Neuronal stem cell (in vitro differentiated cells): ENCODE data around the gene PARP12.

Source experiments
- DNase-seq: peaks from one replicate; pipeline ENCODE4 v3.0.0-alpha.2; 2013; ENCODE audit warnings: low spot score
- H2AFZ ChIP-seq: one replicate; pipeline ENCODE4 v1.6.1; 2013; ENCODE audit warnings: mild to moderate bottlenecking, low read length, inconsistent platforms
- H2AK5ac ChIP-seq: 2 replicates; pipeline ENCODE4 v1.6.1; 2013; ENCODE audit warnings: low read depth, mild to moderate bottlenecking, inconsistent platforms, low read length, moderate library complexity, mixed read lengths
- H2BK120ac ChIP-seq: 2 replicates; pipeline ENCODE4 v1.6.1; 2013; ENCODE audit warnings: low read depth, mild to moderate bottlenecking, inconsistent platforms, low read length, moderate library complexity, mixed read lengths
- H2BK12ac ChIP-seq: one replicate; pipeline ENCODE4 v1.6.1; 2013; ENCODE audit warnings: low read length, inconsistent platforms
- H2BK15ac ChIP-seq: 2 replicates; pipeline ENCODE4 v1.6.1; 2013; ENCODE audit warnings: mild to moderate bottlenecking, low read length, inconsistent platforms, mixed read lengths
- H2BK5ac ChIP-seq: one replicate; pipeline ENCODE4 v1.6.1; 2013; ENCODE audit warnings: inconsistent platforms, mild to moderate bottlenecking, low read length, moderate library complexity
- H3K14ac ChIP-seq: one replicate; pipeline ENCODE4 v1.6.1; 2013; ENCODE audit warnings: low read length, inconsistent platforms
- H3K18ac ChIP-seq: 2 replicates; pipeline ENCODE4 v1.6.1; 2013; ENCODE audit warnings: low read length, inconsistent platforms
- H3K23ac ChIP-seq: 2 replicates; pipeline ENCODE4 v1.6.1; 2013; ENCODE audit warnings: low read depth, mild to moderate bottlenecking, mixed read lengths, low read length, inconsistent platforms; ENCODE audit not compliant: poor library complexity
- H3K27ac ChIP-seq: replicated peaks from 3 replicates; pipeline ENCODE4 v1.5.1; 2013; ENCODE audit warnings: low read length, inconsistent platforms
- H3K27me3 ChIP-seq, 3 experiments: 2 replicates each; pipeline ENCODE4 v1.6.1; 2013; ENCODE audit warnings: low read length in 3 of 3, mild to moderate bottlenecking in 2 of 3, inconsistent platforms in 1 of 3, low read depth in 1 of 3, mixed read lengths in 1 of 3, moderate library complexity in 1 of 3; ENCODE audit not compliant: control insufficient read depth in 3 of 3, insufficient read depth in 3 of 3
- H3K36me3 ChIP-seq, 2 donors: replicated peaks in 1 of 2; 2 replicates each; pipeline ENCODE4 v1.6.1; 2013; ENCODE audit warnings: low read length in 2 of 2; ENCODE audit not compliant: control insufficient read depth in 2 of 2, insufficient read depth in 2 of 2
- H3K4ac ChIP-seq: 2 replicates; pipeline ENCODE4 v1.6.1; 2013; ENCODE audit warnings: inconsistent platforms, mild to moderate bottlenecking, low read length, moderate library complexity
- H3K4me1 ChIP-seq, 2 donors: 1 replicate in 1 of 2; 2 replicates in 1 of 2; pipeline ENCODE4 v1.6.1; 2013; ENCODE audit warnings: low read length in 2 of 2, low read depth in 1 of 2; ENCODE audit not compliant: control insufficient read depth in 2 of 2, insufficient read depth in 1 of 2
- H3K4me2 ChIP-seq: one replicate; pipeline ENCODE4 v1.6.1; 2013; ENCODE audit warnings: mild to moderate bottlenecking, low read length, inconsistent platforms; ENCODE audit not compliant: insufficient read depth, poor library complexity, severe bottlenecking
- H3K4me3 ChIP-seq, 2 donors: 2 replicates each; pipeline ENCODE4 v1.5.1; 2013; ENCODE audit warnings: low read length in 2 of 2, mild to moderate bottlenecking in 2 of 2, inconsistent platforms in 1 of 2, moderate library complexity in 1 of 2
- H3K79me1 ChIP-seq: one replicate; pipeline ENCODE4 v1.6.1; 2013; ENCODE audit warnings: low read depth, mild to moderate bottlenecking, inconsistent platforms, low read length, moderate library complexity
- H3K9ac ChIP-seq: one replicate; pipeline ENCODE4 v1.6.1; 2013; ENCODE audit warnings: mild to moderate bottlenecking, low read depth, low read length, inconsistent platforms; ENCODE audit not compliant: poor library complexity
- H3K9me3 ChIP-seq, 2 donors: replicated peaks in 1 of 2; 2 replicates each; pipeline versions ENCODE3 to v1.6.1; 2013; ENCODE audit warnings: low read length in 2 of 2, mild to moderate bottlenecking in 2 of 2, inconsistent platforms in 1 of 2, low read depth in 1 of 2, mixed read lengths in 1 of 2, moderate library complexity in 1 of 2; ENCODE audit not compliant: control insufficient read depth in 2 of 2, insufficient read depth in 1 of 2
- H4K8ac ChIP-seq: one replicate; pipeline ENCODE4 v1.6.1; 2013; ENCODE audit warnings: low read depth, mild to moderate bottlenecking, inconsistent platforms, low read length, moderate library complexity
- H4K91ac ChIP-seq: one replicate; pipeline ENCODE4 v1.6.1; 2013; ENCODE audit warnings: low read length, low read depth, mild to moderate bottlenecking, inconsistent platforms; ENCODE audit not compliant: poor library complexity
- WGBS, 2 donors: extraction: QIAGEN DNeasy Blood & Tissue Kit; methylation state at CpG; one replicate each; pipeline ENCODE4 v1.1.7; 2013; ENCODE audit warnings: missing lambda C conversion rate in 2 of 2, mixed read lengths in 1 of 2; ENCODE audit not compliant: insufficient read length in 2 of 2, insufficient replicate concordance in 1 of 2; ENCODE audit errors: extremely low coverage in 2 of 2; 5-methylcytosine and 5-hydroxymethylcytosine counted together

Gene PARP12

DNA sequence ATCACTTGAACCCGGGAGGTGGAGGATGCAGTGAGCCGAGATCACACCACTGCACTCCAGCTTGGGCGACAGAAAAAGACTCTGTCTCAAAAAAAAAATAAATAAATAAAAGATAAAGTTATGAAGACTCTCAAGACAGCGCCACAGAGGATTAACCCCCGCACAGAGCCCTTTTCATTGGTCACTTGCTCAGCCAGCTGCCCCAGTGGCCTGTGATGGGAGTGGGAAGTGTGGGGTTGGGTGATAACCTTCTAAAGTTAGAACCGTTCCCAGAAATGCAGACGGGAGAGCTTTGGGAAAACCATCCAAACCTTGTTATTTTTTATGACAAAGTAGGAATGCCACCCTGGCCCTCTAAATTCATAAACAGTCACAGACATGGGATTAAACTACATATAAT is 57.4 kb downstream of the PARP12 start:
- H3K4me2 ChIP-seq: no peak overlapping the region
- no peak overlapping the region for H2BK15ac ChIP-seq
- no peak overlapping the region for H2BK12ac ChIP-seq
- no peak overlapping the region for H2BK120ac ChIP-seq
- no peak overlapping the region for H3K9ac ChIP-seq
- no peak overlapping the region for H3K4me3 ChIP-seq
- no peak overlapping the region for H2AFZ ChIP-seq
- no peaks in the 10 kb centered on the region for H3K79me1 ChIP-seq
- H3K36me3 ChIP-seq: no peaks in the 10 kb centered on the region
- no peak overlapping the region for H4K8ac ChIP-seq
- H3K27me3 ChIP-seq: no peaks in the 10 kb centered on the region
- H3K4me1 ChIP-seq: peaks cover 0 to 2% of the 10 kb centered on the region in 2 donors
- no CpG with 5 or more reads among the region's 7 CpGs for WGBS, 2 donors
- no peak for DNase-seq
- no peak overlapping the region for H2AK5ac ChIP-seq
- H3K27ac ChIP-seq: no peak overlapping the region
- no peak overlapping the region for H3K23ac ChIP-seq
- no peak overlapping the region for H3K18ac ChIP-seq
- H2BK5ac ChIP-seq: no peak overlapping the region
- H4K91ac ChIP-seq: no peak overlapping the region
- H3K4ac ChIP-seq: no peak overlapping the region
- H3K9me3 ChIP-seq: no peaks in the 10 kb centered on the region
- no peak overlapping the region for H3K14ac ChIP-seq

DNA sequence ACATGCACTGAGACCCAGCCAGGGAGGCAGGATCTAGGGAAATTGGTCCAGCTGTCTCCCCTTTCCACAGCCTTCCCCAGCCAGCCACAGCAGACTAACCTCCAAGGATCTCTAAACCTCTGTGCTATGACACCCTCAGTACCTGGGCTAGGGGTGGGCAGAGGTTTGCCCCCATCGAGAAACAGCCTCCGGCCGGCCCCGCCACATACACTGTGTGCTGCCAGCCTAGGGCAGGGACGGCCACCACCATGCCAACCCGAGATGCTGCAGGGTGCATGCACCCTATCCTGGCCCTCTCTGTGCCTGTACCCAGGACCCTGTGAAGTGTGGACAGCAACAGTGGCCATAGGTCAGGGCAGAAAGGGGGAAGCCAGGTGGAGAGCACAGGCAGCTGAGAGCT is 58.1 kb downstream of the PARP12 start:
- no CpG with 5 or more reads among the region's 6 CpGs for WGBS, 2 donors

DNA sequence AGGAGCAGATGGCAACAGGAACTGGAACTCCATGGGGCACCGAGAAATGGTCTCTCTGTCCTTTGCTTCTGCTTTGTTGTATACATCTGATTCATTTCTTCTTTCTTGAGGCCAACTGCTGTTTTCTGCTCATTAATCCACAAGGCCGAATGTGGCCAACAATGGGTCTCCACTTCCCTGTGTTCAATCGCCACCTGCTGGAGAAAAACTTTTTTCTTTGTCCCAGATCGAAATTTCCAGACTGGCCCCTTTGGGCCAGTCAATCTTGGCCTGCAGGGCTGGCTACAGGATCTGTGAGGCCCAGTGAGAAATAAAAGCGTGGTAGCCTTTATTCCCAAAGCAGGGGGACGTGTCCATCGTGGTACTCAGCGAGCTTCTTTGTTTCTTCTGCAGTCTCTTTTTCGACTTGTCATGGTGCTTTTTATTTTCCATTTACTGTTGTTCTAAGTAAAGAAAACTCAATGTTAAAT is 58.8 kb downstream of the PARP12 start:
- Histone ChIP-seq H3K4me1 (peaks cover 0 to 2% of the 10 kb centered on the region in 2 donors), H3K23ac (no peak overlapping the region), H2BK5ac (no peak overlapping the region), H3K18ac (no peak overlapping the region), H3K9me3 (no peaks in the 10 kb centered on the region), H4K91ac (no peak overlapping the region), H3K4me2 (no peak overlapping the region), H3K79me1 (no peaks in the 10 kb centered on the region), H3K4ac (no peak overlapping the region), H2BK12ac (no peak overlapping the region), H3K27ac (no peak overlapping the region), H3K27me3 (peaks cover 0 to 1% (median 0%) of the 10 kb centered on the region in 3 experiments), H2BK15ac (no peak overlapping the region), H3K14ac (no peak overlapping the region), H3K4me3 (no peak overlapping the region), H2AK5ac (no peak overlapping the region), H3K9ac (no peak overlapping the region), H2BK120ac (no peak overlapping the region), H4K8ac (no peak overlapping the region), H2AFZ (peak overlapping the region; percentile 61), H3K36me3 (no peaks in the 10 kb centered on the region)
- no CpG with 5 or more reads among the region's 9 CpGs for whole genome bisulfite sequencing, 2 donors
- DNase-seq: peak; percentile 40

More for the DNA sequence above, 58.1 kb downstream of the PARP12 start:
- Histone ChIP-seq H2BK12ac (no peak overlapping the region), H3K4ac (no peak overlapping the region), H2BK15ac (no peak overlapping the region), H3K18ac (no peak overlapping the region), H3K27ac (no peak overlapping the region), H2AFZ (no peak overlapping the region), H4K8ac (no peak overlapping the region), H3K9ac (no peak overlapping the region), H3K4me1 (peaks cover 0 to 2% of the 10 kb centered on the region in 2 donors), H3K79me1 (no peaks in the 10 kb centered on the region), H3K36me3 (no peaks in the 10 kb centered on the region), H3K14ac (no peak overlapping the region), H2AK5ac (peak overlapping the region; percentile 53), H2BK5ac (peak overlapping the region; percentile 49), H4K91ac (peak overlapping the region; percentile 50), H3K27me3 (no peaks in the 10 kb centered on the region), H3K4me2 (no peak overlapping the region), H3K23ac (no peak overlapping the region), H3K4me3 (no peak overlapping the region), H2BK120ac (no peak overlapping the region), H3K9me3 (no peaks in the 10 kb centered on the region)
- no peak for DNase-seq

DNA sequence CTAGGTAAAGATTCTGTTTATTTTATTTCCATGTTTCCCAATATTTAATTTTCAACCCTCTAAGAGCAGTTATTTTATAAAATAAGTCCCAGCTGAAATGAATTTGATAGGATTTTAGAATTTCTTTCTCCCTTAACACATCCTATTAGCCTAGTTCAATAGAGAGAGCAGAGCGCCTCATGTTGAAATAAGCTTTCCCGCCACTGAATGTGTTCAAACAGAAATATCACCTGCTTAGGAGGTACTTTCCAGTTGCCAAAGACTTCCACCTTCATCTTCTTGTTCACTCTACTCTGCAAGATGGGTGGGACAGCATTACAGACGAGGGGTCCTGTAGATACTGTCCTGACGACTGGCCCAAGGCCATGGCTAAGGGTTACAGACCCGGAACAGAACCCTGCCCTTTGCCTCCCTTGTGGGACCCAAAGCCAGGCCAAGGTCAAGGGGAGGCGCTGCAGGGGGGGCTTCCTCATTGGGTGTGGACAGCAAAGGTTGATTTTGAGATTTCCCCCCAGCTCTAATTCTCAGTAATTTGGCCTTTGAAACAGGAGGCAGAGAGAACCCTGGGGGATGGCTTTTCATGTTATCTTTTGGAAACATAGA is 62.0 kb downstream of the PARP12 start:
- Histone ChIP-seq H2BK12ac (no peak overlapping the region), H2AFZ (no peak overlapping the region), H3K27me3 (peaks cover 0 to 20% (median 0%) of the 10 kb centered on the region in 3 experiments), H3K27ac (no peak overlapping the region), H3K9me3 (no peaks in the 10 kb centered on the region), H3K14ac (no peak overlapping the region), H3K23ac (no peak overlapping the region), H3K79me1 (no peaks in the 10 kb centered on the region), H3K36me3 (no peaks in the 10 kb centered on the region), H4K8ac (no peak overlapping the region), H2BK5ac (no peak overlapping the region), H2AK5ac (no peak overlapping the region), H3K18ac (no peak overlapping the region), H4K91ac (no peak overlapping the region), H3K9ac (no peak overlapping the region), H2BK120ac (no peak overlapping the region), H3K4ac (no peak overlapping the region), H3K4me3 (no peak overlapping the region), H3K4me1 (peaks cover 0 to 4% of the 10 kb centered on the region in 2 donors), H3K4me2 (no peak overlapping the region), H2BK15ac (no peak overlapping the region)
- WGBS, 2 donors: no CpG with 5 or more reads among the region's 6 CpGs
- no peak for DNase-seq
